Measurements from ENCODE around the gene C11orf21. TPM values are rescaled to one million over a fixed set of nuclear protein-coding genes. Genes with fewer than 3 reads are reported as not detected.
A peak's percentile ranks its signal among the peaks of the same experiment; 100 is the strongest.

C11orf21 gene
- total and polyA plus RNA-seq, 12 donors: 0.04 to 2.1 (median 0.37) TPM

- intact Hi-C loops (cut with DNase I): loop anchor here in 1 of 2 donors (10.0 kb wide), 1 partner anchor 611 kb away; a partner anchor contains a TSS
- H3K9me3 ChIP-seq (replicated peaks in 1 of 3): no peaks in the 10 kb centered on the region
- H3K27ac ChIP-seq: no peak overlapping the region
- TF ChIP-seq, protein P1, sequence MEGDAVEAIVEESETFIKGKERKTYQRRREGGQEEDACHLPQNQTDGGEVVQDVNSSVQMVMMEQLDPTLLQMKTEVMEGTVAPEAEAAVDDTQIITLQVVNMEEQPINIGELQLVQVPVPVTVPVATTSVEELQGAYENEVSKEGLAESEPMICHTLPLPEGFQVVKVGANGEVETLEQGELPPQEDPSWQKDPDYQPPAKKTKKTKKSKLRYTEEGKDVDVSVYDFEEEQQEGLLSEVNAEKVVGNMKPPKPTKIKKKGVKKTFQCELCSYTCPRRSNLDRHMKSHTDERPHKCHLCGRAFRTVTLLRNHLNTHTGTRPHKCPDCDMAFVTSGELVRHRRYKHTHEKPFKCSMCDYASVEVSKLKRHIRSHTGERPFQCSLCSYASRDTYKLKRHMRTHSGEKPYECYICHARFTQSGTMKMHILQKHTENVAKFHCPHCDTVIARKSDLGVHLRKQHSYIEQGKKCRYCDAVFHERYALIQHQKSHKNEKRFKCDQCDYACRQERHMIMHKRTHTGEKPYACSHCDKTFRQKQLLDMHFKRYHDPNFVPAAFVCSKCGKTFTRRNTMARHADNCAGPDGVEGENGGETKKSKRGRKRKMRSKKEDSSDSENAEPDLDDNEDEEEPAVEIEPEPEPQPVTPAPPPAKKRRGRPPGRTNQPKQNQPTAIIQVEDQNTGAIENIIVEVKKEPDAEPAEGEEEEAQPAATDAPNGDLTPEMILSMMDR (IDR thresholded peaks at IDR 0.05): peak in 1 of 6 experiments; percentile 10
- no peak for TF ChIP-seq POLR2A (IDR thresholded peaks at IDR 0.05)
- DNase-seq: peak in 4 of 7 donors; percentile 9 to 21 (median 11)
- H3K4me1 ChIP-seq (replicated peaks in 1 of 2): no peaks in the 10 kb centered on the region
- H3K36me3 ChIP-seq (replicated peaks in 1 of 2): no peaks in the 10 kb centered on the region
- H3K27me3 ChIP-seq: peaks cover 4% of the 10 kb centered on the region
- WGBS, 4 donors: 76 to 79% (median 78%) methylated on average over 8 to 27 of the region's 27 CpGs
- H3K4me3 ChIP-seq: no peak overlapping the region
These were observed 7.5 kb downstream of the C11orf21 start for GRCh38 chr11:2293984-2294925.

DNA sequence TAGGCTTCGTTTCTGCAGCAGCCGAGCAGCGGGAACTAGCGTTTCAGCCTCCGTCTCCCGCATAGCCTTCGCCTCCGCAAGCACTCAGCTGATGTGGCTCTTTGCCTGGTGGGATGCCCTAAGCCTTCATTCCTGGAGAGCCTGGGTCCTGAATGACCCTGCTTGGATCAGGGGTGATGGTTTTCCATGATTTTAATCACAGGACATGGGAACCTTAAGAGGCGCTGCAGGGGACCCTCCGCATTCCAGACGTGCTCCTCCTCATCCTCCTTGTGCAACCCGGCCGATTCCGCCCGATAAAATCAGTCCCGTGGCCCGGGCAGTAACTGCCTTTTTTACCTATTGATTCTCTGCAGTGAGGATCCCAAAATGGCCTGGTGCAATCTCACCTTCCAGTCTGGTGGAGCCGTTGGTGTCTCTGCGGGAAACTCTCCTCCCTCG, 8.2 kb downstream of the C11orf21 start:
- intact Hi-C loops (cut with DNase I): loop anchor here in 1 of 2 donors (10.0 kb wide), 1 partner anchor 611 kb away; a partner anchor contains a TSS
- WGBS, 4 donors: 79 to 86% (median 83%) methylated on average over 20 of the region's 20 CpGs
- DNase-seq: peak in 5 of 7 donors; percentile 1 to 30 (median 10)
- Histone ChIP-seq H3K27me3 (peaks cover 4% of the 10 kb centered on the region), H3K9me3 (replicated peaks in 1 of 3) (no peaks in the 10 kb centered on the region), H3K4me1 (replicated peaks in 1 of 2) (no peaks in the 10 kb centered on the region), H3K4me3 (no peak overlapping the region), H3K36me3 (replicated peaks in 1 of 2) (no peaks in the 10 kb centered on the region), H3K27ac (no peak overlapping the region)
- TF ChIP-seq, protein P1 (IDR thresholded peaks at IDR 0.05): no peak
- TF ChIP-seq POLR2A (IDR thresholded peaks at IDR 0.05): no peak

DNA sequence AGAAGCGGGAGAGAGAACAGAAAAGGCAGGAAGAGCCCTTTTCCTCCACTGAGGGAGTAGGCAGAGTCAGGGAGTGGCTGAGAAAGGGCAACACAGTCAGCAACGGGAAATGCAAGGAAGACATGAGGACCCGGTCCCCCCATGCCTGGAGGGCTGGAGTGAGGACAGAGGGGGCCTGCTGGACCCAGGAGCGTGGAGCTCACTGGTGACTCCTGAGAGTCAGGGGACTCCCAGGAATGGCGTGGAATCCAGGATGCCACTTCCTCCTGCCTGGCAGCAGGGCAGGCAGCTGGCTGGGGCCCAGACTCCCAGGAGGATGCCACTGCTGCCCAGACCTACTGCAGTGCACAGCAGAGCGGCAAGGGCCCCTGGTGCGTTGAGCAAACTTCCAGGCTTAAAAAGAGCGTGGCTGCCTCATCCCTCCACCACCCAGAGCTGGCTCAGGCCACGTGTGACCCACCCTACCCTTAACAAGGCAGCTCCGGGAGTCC, 11.3 kb downstream of the C11orf21 start:
- 40 to 52% (median 45%) methylated on average over 4 to 10 of the region's 10 CpGs for WGBS, 4 donors
- Histone ChIP-seq H3K4me1 (replicated peaks in 1 of 2) (no peaks in the 10 kb centered on the region), H3K27ac (no peak overlapping the region), H3K9me3 (replicated peaks in 1 of 3) (no peaks in the 10 kb centered on the region), H3K36me3 (replicated peaks in 1 of 2) (no peaks in the 10 kb centered on the region), H3K27me3 (peaks cover 4% of the 10 kb centered on the region), H3K4me3 (no peak overlapping the region)
- TF ChIP-seq, protein P1 (IDR thresholded peaks at IDR 0.05): no peak
- no peak for TF ChIP-seq POLR2A (IDR thresholded peaks at IDR 0.05)
- DNase-seq: peak in 2 of 7 donors; percentile 10 to 36
- intact Hi-C loops (cut with DNase I): loop anchor here in 1 of 2 donors (10.0 kb wide), 1 partner anchor 614 kb away; a partner anchor contains a TSS

DNA sequence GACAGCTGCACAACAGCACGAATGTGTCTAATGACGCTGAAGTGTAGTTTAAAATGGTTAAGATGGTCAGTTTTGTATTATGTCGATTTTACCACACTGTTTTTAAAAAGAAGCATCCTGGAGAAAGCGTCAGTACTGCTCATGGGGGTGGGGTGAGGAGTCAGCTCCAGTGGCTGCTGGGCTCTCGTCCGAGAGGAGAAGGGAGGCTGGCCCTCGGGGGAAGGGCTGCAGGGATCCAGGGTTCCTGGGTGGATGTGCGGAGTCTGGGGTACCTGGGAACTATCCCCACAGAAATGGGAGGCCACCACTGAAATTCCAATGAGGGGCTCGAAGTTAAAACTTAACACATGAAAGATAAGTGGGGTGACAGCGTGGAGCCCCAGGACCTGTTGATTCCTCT, 11.9 kb downstream of the C11orf21 start:
- Histone ChIP-seq H3K9me3 (replicated peaks in 1 of 3) (no peaks in the 10 kb centered on the region), H3K4me1 (replicated peaks in 1 of 2) (no peaks in the 10 kb centered on the region), H3K36me3 (replicated peaks in 1 of 2) (no peaks in the 10 kb centered on the region), H3K4me3 (no peak overlapping the region), H3K27me3 (peaks cover 8% of the 10 kb centered on the region), H3K27ac (no peak overlapping the region)
- TF ChIP-seq, protein P1 (IDR thresholded peaks at IDR 0.05): no peak
- TF ChIP-seq POLR2A (IDR thresholded peaks at IDR 0.05): no peak
- 74 to 79% (median 77%) methylated on average over 10 of the region's 10 CpGs for WGBS, 4 donors
- peak in 2 of 7 donors; percentile 5 to 11 for DNase-seq
- intact Hi-C loops (cut with DNase I): loop anchor here in 1 of 2 donors (10.0 kb wide), 1 partner anchor 615 kb away; a partner anchor contains a TSS

Data from adrenal gland (tissue), 12 donors.